HEK293 (cell line): ENCODE results near the gene CORT.
"Not testable (repeated sequence)": the region's sequence is repeated elsewhere in the genome, so short reads cannot be mapped to it uniquely, and the experiment has no call there.

Source experiments
- AEBP2 ChIP-seq: fragments of 450-650 bp; formaldehyde crosslinking; IDR thresholded peaks from 2 replicates; pipeline ENCODE4 v1.5.1; 2016; ENCODE audit warnings: missing biosample characterization, missing genetic modification characterization, borderline replicate concordance
- CTCF ChIP-seq: fragments of 450-650 bp; formaldehyde crosslinking; IDR thresholded peaks from 2 replicates; pipeline ENCODE4 v1.5.1; 2016; ENCODE audit warnings: missing biosample characterization, missing genetic modification characterization
- KLF16 ChIP-seq: fragments of 450-650 bp; formaldehyde crosslinking; IDR thresholded peaks from 2 replicates; pipeline ENCODE4 v1.5.1; 2017; ENCODE audit warnings: missing biosample characterization, missing genetic modification characterization
- KLF17 ChIP-seq: fragments of 450-650 bp; formaldehyde crosslinking; IDR thresholded peaks from 2 replicates; pipeline ENCODE4 v1.5.1; 2016; ENCODE audit warnings: missing biosample characterization, missing genetic modification characterization
- ZNF10 ChIP-seq: fragments of 450-650 bp; formaldehyde crosslinking; IDR thresholded peaks from 2 replicates; pipeline ENCODE4 v1.5.1; 2017; ENCODE audit warnings: missing biosample characterization, missing genetic modification characterization
- ZNF133 ChIP-seq: fragments of 450-650 bp; formaldehyde crosslinking; IDR thresholded peaks from 2 replicates; pipeline ENCODE4 v1.5.1; 2016; ENCODE audit warnings: missing biosample characterization, missing genetic modification characterization
- ZNF341 ChIP-seq: fragments of 450-650 bp; formaldehyde crosslinking; IDR thresholded peaks from 2 replicates; pipeline ENCODE4; 2016; ENCODE audit warnings: low read depth, missing biosample characterization, missing genetic modification characterization
- TF ChIP-seq, protein P1 (sequence below): fragments of 450-650 bp; formaldehyde crosslinking; IDR thresholded peaks from 2 replicates; pipeline ENCODE4 v1.5.1; 2016; ENCODE audit warnings: missing biosample characterization, missing genetic modification characterization

DNA sequence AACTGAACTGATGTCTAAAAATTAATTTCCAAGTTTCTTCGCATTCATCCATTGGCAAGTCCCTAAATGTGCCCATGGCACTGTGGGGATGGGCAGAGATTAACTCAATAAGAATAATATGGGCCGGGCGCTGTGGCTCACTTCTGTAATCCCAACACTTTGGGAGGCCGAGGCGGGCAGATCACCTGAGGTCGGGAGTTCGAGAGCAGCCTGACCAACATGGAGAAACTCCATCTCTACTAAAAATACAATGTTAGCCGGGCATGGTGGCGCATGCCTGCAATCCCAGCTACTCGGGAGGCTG is 24.4 kb downstream of the CORT start:
- not testable (repeated sequence) for TF ChIP-seq ZNF10 (tag by site-specific recombination); AEBP2; ZNF133 (tag by site-specific recombination); CTCF (tag by site-specific recombination); KLF17 (tag by site-specific recombination); KLF16 (tag by site-specific recombination); ZNF341 (tag by site-specific recombination)
- TF ChIP-seq, protein P1, sequence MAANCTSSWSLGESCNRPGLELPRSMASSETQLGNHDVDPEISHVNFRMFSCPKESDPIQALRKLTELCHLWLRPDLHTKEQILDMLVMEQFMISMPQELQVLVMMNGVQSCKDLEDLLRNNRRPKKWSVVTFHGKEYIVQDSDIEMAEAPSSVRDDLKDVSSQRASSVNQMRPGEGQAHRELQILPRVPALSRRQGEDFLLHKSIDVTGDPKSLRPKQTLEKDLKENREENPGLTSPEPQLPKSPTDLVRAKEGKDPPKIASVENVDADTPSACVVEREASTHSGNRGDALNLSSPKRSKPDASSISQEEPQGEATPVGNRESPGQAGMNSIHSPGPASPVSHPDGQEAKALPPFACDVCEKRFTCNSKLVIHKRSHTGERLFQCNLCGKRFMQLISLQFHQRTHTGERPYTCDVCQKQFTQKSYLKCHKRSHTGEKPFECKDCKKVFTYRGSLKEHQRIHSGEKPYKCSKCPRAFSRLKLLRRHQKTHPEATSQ = not testable (repeated sequence)
